ENCODE data around the gene ZNF648.

- TF ChIP-seq EZH2 (IDR thresholded peaks at IDR 0.05; ENCODE audit: borderline replicate concordance, low read depth, low read length, severe bottlenecking) (no peak), CTCF (IDR thresholded peaks at IDR 0.05; ENCODE audit: borderline replicate concordance, extremely low read depth, low read length, poor library complexity, severe bottlenecking) (peak; percentile 59)
Observed at GRCh38 chr1:182035097-182035770, 26.3 kb downstream of the ZNF648 start.
